Measurements from ENCODE around the gene MAP2K5.

GRCh38 chr15:67548862-67549651, 6.6 kb downstream of the MAP2K5 start:
- TF ChIP-seq EZH2 (IDR thresholded peaks at IDR 0.05; ENCODE audit: borderline replicate concordance, low read length) (no peak), CTCF (IDR thresholded peaks at IDR 0.05; ENCODE audit: low read length) (no peak)

Measured in OCI-LY1 (cell line).